ENCODE data around the gene SASS6.

DNA sequence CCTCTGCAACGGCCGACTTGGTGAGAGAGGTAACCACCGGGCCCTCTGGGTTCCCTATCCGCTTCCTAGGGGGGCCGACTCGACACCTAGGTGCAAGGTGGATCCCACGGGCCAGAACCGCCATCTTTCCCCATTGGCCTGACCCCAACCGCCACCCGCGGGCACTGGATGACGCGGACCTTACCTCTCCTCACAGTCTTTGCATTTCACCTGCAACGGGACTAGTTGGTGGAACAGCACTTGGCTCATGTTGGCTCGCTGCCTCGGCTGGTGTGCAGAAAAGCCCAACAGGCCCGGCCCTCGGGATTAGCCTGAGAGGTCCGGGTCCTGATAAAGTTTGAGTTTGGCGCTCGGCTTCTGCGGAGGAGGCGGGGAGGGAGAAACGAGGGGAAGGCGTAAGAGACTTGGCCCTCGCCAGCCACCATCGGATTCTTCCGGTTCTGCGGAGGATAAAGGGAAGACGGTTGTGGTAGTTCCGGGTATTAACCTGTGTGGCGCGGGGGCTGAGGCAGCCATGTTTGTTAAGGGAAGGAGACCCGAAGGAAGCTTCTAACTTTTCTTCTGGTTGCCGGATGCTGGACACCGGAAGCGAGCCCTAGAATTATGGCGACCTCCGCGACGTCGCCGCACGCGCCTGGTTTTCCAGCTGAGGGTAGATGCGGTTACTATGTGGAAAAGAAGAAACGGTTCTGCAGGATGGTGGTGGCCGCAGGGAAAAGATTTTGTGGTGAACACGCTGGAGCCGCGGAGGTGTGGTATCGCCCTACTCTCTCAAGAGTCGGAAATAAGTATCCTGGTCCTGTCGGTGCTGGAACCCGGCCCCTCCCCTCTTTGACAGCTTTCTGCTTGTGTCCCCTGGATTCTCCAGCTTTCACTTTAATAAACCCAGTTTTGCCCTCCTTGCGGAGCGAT, at the start of gene SASS6, which contains the start of gene TRMT13:
- TF ChIP-seq USF1 (IDR thresholded peaks at IDR 0.05) = no peak; the same call in 1 of the 2 replicates
- peak; percentile 99 for TF ChIP-seq YY1 (IDR thresholded peaks at IDR 0.05; ENCODE audit: low read depth)
- TF ChIP-seq FOXM1 (IDR thresholded peaks at IDR 0.05; ENCODE audit: borderline replicate concordance, low read depth) = no peak
- TF ChIP-seq REST (IDR thresholded peaks at IDR 0.05; ENCODE audit: low read depth) = no peak
- no peak for TF ChIP-seq RAD21 (IDR thresholded peaks at IDR 0.05; ENCODE audit: low read depth)
